A549 (cell line): Measurements from ENCODE around the gene BNC2. TPM values are rescaled to one million over a fixed set of nuclear protein-coding genes. Genes with fewer than 3 reads are reported as not detected.
A peak's percentile ranks its signal among the peaks of the same experiment; 100 is the strongest.

ENCODE experiments used
- ATAC-seq, 2 experiments: fragments of 200-7000 bp in 1 of 2; fragments of >200 bp in 1 of 2; cut with Nextera tagmentation in 1 of 2; cut with Tn5 transposase in 1 of 2; 3 replicates each; pipeline versions ENCODE4 v1.8.0 to v1.9.1; 2018 to 2020; ENCODE audit warnings: mild to moderate bottlenecking in 1 of 2, moderate library complexity in 1 of 2
- CTCF ChIA-PET: fragments of 300-600 bp; sonication (Branson Sonifier 250); formaldehyde crosslinking; extraction: SDS; loops from one replicate; lab custom pipeline; 2021; ENCODE audit warnings: antibody characterized with exemption, inconsistent platforms; lab: Yijun Ruan, JAX
- POLR2A ChIA-PET: fragments of 350-600 bp; formaldehyde crosslinking; extraction: SDS; loops from one replicate; lab custom pipeline; 2021; ENCODE audit warnings: antibody characterized with exemption, inconsistent platforms; lab: Yijun Ruan, JAX
- DNase-seq, 2 experiments: peaks; one replicate each; pipeline versions ENCODE4 v3.0.0 to v3.0.0-alpha.2; 2011 to 2016; ENCODE audit warnings: low read depth in 1 of 2, low spot score in 1 of 2
- FAIRE-seq: peaks from 2 replicates; lab custom pipeline; 2011; peaks lifted over from hg19 to GRCh38; lab: Jason Lieb, UNC
- H3K27ac ChIP-seq, 2 experiments: fragments of >200 bp; sonication (Bioruptor Twin); formaldehyde crosslinking; 3 replicates each; pipeline ENCODE4 v1.5.1; 2016 to 2017
- H3K4me1 ChIP-seq: fragments of >200 bp; sonication (Bioruptor Twin); formaldehyde crosslinking; 3 replicates; pipeline ENCODE4 v1.6.1; 2016
- H3K4me2 ChIP-seq: fragments of >200 bp; sonication (Bioruptor Twin); formaldehyde crosslinking; 3 replicates; pipeline ENCODE4 v1.6.1; 2016
- H3K4me3 ChIP-seq: fragments of >200 bp; sonication (Bioruptor Twin); formaldehyde crosslinking; 3 replicates; pipeline ENCODE4 v1.5.1; 2016
- H3K9me3 ChIP-seq: fragments of >200 bp; sonication (Bioruptor Twin); formaldehyde crosslinking; 3 replicates; pipeline ENCODE4 v1.6.1; 2016
- CBX8 ChIP-seq: fragments of 200-600 bp; sonication (generic); IDR thresholded peaks from 2 replicates; pipeline ENCODE4 v1.6.1; 2016
- CEBPB ChIP-seq, 2 experiments: fragments of >200 bp in 1 of 2; sonication (Bioruptor Twin) in 1 of 2; formaldehyde crosslinking in 1 of 2; IDR thresholded peaks; 2 replicates each; pipeline ENCODE4 v1.6.1; 2012 to 2016
- EP300 ChIP-seq, 2 experiments: fragments of >200 bp; sonication (Bioruptor Twin); formaldehyde crosslinking; IDR thresholded peaks; 2 replicates in 1 of 2; 3 replicates in 1 of 2; pipeline ENCODE4 v1.6.1; 2016 to 2017
- HEYL ChIP-seq: fragments of 250-450 bp; sonication (Bioruptor Pico); IDR thresholded peaks from 2 replicates; pipeline ENCODE4 v1.8.0; 2021; ENCODE audit warnings: mild to moderate bottlenecking, moderate library complexity
- HOXB5 ChIP-seq: fragments of 250-450 bp; sonication (Bioruptor Pico); IDR thresholded peaks from 2 replicates; pipeline ENCODE4 v1.5.0; 2020; ENCODE audit warnings: mild to moderate bottlenecking, moderate library complexity
- JUN ChIP-seq, 2 experiments: fragments of >200 bp; sonication (Bioruptor Twin); formaldehyde crosslinking; IDR thresholded peaks; 2 replicates in 1 of 2; 3 replicates in 1 of 2; pipeline ENCODE4 v1.6.1; 2016 to 2017
- JUNB ChIP-seq: fragments of >200 bp; sonication (Bioruptor Twin); formaldehyde crosslinking; IDR thresholded peaks from 2 replicates; pipeline ENCODE4 v1.6.1; 2016
- KDM1A ChIP-seq: fragments of 200-600 bp; sonication (generic); IDR thresholded peaks from 2 replicates; pipeline ENCODE4 v1.6.1; 2016; ENCODE audit warnings: low read depth, mild to moderate bottlenecking
- MAFK ChIP-seq: fragments of 450-650 bp; IDR thresholded peaks from 2 replicates; pipeline ENCODE4 v1.6.1; 2014; ENCODE audit not compliant: partially characterized antibody
- NFE2L2 ChIP-seq: fragments of 150-350 bp; conservative IDR thresholded peaks from 2 replicates; pipeline ENCODE4 v1.6.1; 2014; ENCODE audit warnings: low read length
- RAD21 ChIP-seq, 2 experiments: fragments of >200 bp in 1 of 2; sonication (Bioruptor Twin) in 1 of 2; formaldehyde crosslinking in 1 of 2; IDR thresholded peaks in 1 of 2; conservative IDR thresholded peaks in 1 of 2; 2 replicates in 1 of 2; 3 replicates in 1 of 2; pipeline ENCODE4 v1.6.1; 2012 to 2018; ENCODE audit warnings: inconsistent platforms in 1 of 2
- SMC3 ChIP-seq: fragments of >200 bp; sonication (Bioruptor Twin); formaldehyde crosslinking; IDR thresholded peaks from 3 replicates; pipeline ENCODE4 v1.6.1; 2018; ENCODE audit warnings: inconsistent platforms
- ZC3H11A ChIP-seq: fragments of 450-650 bp; IDR thresholded peaks from 2 replicates; pipeline ENCODE4 v1.6.1; 2014; ENCODE audit warnings: antibody characterized with exemption, mild to moderate bottlenecking
- WGBS: methylation state at CpG from one replicate; pipeline ENCODE4 v1.1.6; 2017; ENCODE audit errors: missing lambda C conversion rate; 5-methylcytosine and 5-hydroxymethylcytosine counted together
- polyA plus RNA-seq, 4 experiments: library from polyadenylated mRNA; depleted of rRNA in 3 of 4; stranded (reverse); fragments of >200 nt; fragmentation: RNase III in 1 of 4; extraction: RNeasy Plus Mini Kit Qiagen cat#74134 plus additional on column Dnase treatment in 1 of 4; gene quantifications; 2 replicates in 3 of 4; 3 replicates in 1 of 4; pipeline ENCODE4 v1.2.3, GENCODE V29; 2011 to 2017
- TF ChIP-seq, protein P1 (sequence below): fragments of 250-450 bp; sonication (Bioruptor Pico); IDR thresholded peaks from 2 replicates; pipeline ENCODE4 v1.5.0; 2021; ENCODE audit warnings: mild to moderate bottlenecking, moderate library complexity, borderline replicate concordance
- TF ChIP-seq, protein P2 (sequence below): fragments of 250-450 bp; sonication (Bioruptor Pico); IDR thresholded peaks from 2 replicates; pipeline ENCODE4 v1.5.0; 2020; ENCODE audit warnings: low read depth, mild to moderate bottlenecking, moderate library complexity
- TF ChIP-seq, protein P3 (sequence below): IDR thresholded peaks from 2 replicates; pipeline ENCODE4 v1.6.1; 2012; ENCODE audit warnings: low read depth, borderline replicate concordance
- TF ChIP-seq, protein P4 (sequence below): fragments of 200-600 bp; sonication (generic); IDR thresholded peaks from 2 replicates; pipeline ENCODE4 v1.6.1; 2016; ENCODE audit warnings: antibody characterized with exemption, mild to moderate bottlenecking, moderate library complexity

BNC2 gene
- polyA plus RNA-seq, 2 of the 4 experiments (the other 2 are of a cell fraction), result 6.2 to 7.5 TPM

DNA sequence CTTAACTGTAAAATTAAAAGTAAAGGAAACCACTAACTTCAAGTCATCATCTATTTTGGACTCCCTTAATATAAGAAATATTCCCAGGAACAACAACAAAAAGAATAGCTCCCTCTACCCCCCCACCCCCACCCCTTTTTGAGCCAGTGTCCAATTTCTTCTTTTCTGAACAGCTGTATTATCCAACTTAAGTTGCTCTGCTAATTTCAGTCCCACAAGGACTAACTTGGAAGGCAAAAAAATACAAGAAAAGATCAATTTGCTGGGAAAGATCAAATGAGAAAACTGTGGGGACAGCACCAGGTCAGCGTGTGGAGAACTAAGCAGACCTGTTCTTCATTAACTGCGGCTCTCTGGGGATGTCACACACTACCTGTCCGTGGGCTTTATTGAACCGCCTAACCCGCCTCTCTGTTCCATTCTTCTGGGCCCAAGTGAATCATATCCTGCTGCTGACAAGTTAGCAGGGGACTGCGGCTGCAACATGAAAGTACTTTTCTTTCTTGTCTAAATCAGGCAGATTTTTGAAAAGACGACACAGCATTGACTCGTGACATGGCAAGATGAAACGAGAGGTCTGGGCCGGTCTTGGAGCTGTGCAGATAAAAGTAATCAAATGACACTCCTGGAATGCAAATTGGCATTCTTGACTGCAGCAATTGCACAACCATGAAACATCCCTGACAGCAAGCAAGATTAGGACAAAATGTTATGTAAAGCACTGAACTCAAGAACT is 2.7 kb downstream of the BNC2 start:
- WGBS, result 46% methylated on average over 10 of the region's 10 CpGs
- no peak for DNase-seq
- H3K9me3 ChIP-seq, result no peaks in the 10 kb centered on the region
- ChIA-PET CTCF (no interaction called here), POLR2A (no interaction called here)
- no peak for ATAC-seq
- H3K27ac ChIP-seq, result peak overlapping the region; percentile 21 to 40; a peak in 3 of 6 replicates
- FAIRE-seq, result no peak
- no peak for TF ChIP-seq HOXB5
- TF ChIP-seq NFE2L2, result no peak
- TF ChIP-seq CEBPB (IDR thresholded peaks at IDR 0.05), result peak; percentile 68 to 83; a peak in 3 of 4 replicates
- TF ChIP-seq, protein P1, sequence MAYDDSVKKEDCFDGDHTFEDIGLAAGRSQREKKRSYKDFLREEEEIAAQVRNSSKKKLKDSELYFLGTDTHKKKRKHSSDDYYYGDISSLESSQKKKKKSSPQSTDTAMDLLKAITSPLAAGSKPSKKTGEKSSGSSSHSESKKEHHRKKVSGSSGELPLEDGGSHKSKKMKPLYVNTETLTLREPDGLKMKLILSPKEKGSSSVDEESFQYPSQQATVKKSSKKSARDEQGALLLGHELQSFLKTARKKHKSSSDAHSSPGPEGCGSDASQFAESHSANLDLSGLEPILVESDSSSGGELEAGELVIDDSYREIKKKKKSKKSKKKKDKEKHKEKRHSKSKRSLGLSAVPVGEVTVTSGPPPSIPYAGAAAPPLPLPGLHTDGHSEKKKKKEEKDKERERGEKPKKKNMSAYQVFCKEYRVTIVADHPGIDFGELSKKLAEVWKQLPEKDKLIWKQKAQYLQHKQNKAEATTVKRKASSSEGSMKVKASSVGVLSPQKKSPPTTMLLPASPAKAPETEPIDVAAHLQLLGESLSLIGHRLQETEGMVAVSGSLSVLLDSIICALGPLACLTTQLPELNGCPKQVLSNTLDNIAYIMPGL (CRISPR knock-in tag), result no peak
- H3K4me2 ChIP-seq, result peak overlapping the region; percentile 51
- H3K4me3 ChIP-seq, result no peak overlapping the region
- H3K4me1 ChIP-seq, result peaks cover 40% of the 10 kb centered on the region

DNA sequence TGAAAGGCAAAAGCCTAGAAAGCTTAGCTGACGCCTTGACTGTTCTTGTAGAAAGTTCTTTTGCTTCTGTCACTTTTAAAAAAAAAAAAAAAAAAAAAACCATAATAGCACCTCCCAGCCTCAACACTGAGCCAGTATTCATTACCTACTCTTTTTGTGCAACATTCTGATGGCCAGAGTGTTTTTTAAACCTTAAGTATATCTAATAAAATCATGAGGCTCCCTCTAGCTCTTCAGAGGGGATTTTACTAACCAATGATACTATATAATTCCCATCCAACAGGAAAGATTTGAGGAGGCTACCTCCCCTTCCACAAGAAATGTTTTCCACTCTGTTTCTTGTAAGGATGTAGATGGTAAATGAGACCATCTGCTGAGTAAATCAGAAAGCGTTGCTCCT is 3.9 kb downstream of the BNC2 start:
- H3K4me1 ChIP-seq, result peaks cover 37% of the 10 kb centered on the region
- H3K9me3 ChIP-seq, result no peaks in the 10 kb centered on the region
- DNase-seq (no peak), FAIRE-seq (no peak), ATAC-seq (no peak)
- CTCF ChIA-PET, result no interaction called here
- 75% methylated on average over 2 of the region's 2 CpGs for WGBS
- H3K27ac ChIP-seq, result no peak overlapping the region; a peak in 1 of 6 replicates
- POLR2A ChIA-PET, result interaction anchor here (0.7 kb wide), 1 partner anchor 1004 kb away, joined by 6 read pairs; no protein-coding TSS in a partner anchor
- peak in 1 of 2 experiments; percentile 1; a peak in 1 of 5 replicates for TF ChIP-seq RAD21 (conservative IDR thresholded peaks at IDR 0.05 in 1 of 2, IDR thresholded peaks at IDR 0.05 in 1 of 2)
- TF ChIP-seq CBX8, result no peak
- H3K4me3 ChIP-seq, result no peak overlapping the region
- H3K4me2 ChIP-seq, result peak overlapping the region; percentile 24; the same call in 1 of the 3 replicates

DNA sequence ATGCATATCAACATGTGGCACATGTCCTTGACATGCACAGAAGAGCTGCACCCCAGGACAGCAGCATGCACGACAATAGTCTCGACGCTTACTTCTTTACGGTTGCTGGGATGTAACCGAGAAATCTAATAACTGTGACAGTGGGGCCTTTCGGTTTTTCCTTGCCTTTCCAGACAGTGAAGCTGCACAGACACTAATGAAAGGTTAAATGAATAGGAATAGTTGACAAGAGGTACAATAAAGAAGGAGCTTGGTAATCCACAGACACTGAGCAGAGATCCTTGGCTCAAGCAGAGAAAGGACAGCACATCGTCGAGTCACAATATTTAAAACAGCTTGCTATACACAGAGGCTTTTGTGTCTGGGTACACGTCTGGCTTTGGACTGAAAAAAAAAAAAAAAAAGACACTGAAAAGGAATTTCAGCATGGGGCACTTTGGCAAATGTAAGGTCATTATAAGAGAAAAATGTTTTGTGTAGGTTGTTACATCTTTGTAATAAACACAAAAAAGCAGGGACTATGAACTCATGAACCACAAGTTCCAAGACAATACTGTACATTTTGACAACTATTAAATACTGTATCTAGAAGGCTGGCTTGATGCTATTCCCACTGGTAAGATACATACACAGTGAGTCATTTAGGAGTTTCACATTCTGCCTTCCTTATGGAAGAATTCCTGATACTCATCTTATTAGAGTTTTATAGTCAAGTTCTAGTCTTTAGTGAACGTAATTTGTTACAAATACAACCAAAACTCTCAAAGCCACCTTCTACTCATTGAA is 5.6 kb downstream of the BNC2 start:
- 0 out of 6 replicates have a peak, but pooled peaks of 1 of the 2 experiments have one; percentile 18 for ATAC-seq
- FAIRE-seq, result peak; percentile 68
- 82% methylated on average over 10 of the region's 10 CpGs for WGBS
- TF ChIP-seq ZC3H11A (no peak), JUNB (no peak), EP300 (IDR thresholded peaks at IDR 0.05) (no peak), JUN (IDR thresholded peaks at IDR 0.05) (no peak), KDM1A (no peak), HEYL (CRISPR knock-in tag) (no peak), SMC3 (no peak), CEBPB (IDR thresholded peaks at IDR 0.05) (no peak), MAFK (no peak)
- TF ChIP-seq, protein P2, sequence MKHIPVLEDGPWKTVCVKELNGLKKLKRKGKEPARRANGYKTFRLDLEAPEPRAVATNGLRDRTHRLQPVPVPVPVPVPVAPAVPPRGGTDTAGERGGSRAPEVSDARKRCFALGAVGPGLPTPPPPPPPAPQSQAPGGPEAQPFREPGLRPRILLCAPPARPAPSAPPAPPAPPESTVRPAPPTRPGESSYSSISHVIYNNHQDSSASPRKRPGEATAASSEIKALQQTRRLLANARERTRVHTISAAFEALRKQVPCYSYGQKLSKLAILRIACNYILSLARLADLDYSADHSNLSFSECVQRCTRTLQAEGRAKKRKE, result no peak
- TF ChIP-seq, protein P3, sequence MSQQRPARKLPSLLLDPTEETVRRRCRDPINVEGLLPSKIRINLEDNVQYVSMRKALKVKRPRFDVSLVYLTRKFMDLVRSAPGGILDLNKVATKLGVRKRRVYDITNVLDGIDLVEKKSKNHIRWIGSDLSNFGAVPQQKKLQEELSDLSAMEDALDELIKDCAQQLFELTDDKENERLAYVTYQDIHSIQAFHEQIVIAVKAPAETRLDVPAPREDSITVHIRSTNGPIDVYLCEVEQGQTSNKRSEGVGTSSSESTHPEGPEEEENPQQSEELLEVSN, result no peak
- TF ChIP-seq, protein P4, sequence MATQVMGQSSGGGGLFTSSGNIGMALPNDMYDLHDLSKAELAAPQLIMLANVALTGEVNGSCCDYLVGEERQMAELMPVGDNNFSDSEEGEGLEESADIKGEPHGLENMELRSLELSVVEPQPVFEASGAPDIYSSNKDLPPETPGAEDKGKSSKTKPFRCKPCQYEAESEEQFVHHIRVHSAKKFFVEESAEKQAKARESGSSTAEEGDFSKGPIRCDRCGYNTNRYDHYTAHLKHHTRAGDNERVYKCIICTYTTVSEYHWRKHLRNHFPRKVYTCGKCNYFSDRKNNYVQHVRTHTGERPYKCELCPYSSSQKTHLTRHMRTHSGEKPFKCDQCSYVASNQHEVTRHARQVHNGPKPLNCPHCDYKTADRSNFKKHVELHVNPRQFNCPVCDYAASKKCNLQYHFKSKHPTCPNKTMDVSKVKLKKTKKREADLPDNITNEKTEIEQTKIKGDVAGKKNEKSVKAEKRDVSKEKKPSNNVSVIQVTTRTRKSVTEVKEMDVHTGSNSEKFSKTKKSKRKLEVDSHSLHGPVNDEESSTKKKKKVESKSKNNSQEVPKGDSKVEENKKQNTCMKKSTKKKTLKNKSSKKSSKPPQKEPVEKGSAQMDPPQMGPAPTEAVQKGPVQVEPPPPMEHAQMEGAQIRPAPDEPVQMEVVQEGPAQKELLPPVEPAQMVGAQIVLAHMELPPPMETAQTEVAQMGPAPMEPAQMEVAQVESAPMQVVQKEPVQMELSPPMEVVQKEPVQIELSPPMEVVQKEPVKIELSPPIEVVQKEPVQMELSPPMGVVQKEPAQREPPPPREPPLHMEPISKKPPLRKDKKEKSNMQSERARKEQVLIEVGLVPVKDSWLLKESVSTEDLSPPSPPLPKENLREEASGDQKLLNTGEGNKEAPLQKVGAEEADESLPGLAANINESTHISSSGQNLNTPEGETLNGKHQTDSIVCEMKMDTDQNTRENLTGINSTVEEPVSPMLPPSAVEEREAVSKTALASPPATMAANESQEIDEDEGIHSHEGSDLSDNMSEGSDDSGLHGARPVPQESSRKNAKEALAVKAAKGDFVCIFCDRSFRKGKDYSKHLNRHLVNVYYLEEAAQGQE, result no peak
- H3K27ac ChIP-seq, result no peak overlapping the region
- H3K9me3 ChIP-seq, result no peaks in the 10 kb centered on the region
- no peak overlapping the region for H3K4me2 ChIP-seq
- CTCF ChIA-PET, result no interaction called here
- POLR2A ChIA-PET, result interaction anchor here (0.5 to 0.7 kb wide), 2 partner anchors 179 to 360 kb away, joined by 3 to 4 read pairs; no protein-coding TSS in a partner anchor
- no peak overlapping the region for H3K4me3 ChIP-seq
- no peak for DNase-seq
- H3K4me1 ChIP-seq, result peaks cover 37% of the 10 kb centered on the region
